Activated T-helper 1 cell treated with anti-CD3 and anti-CD28 coated beads, Interleukin-12 subunit alpha, Interleukin-12 subunit beta, Interleukin-2, Interleukin-4 antibody, amounts not matched to agents 30 ng/mL and 10 ng/mL and 1 ng/mL, durations not matched to agents 14 hours and 24 hours and 36 hours (primary cell): ENCODE measurements around the gene CMBL. TPM values are rescaled to one million over a fixed set of nuclear protein-coding genes. Genes with fewer than 3 reads are reported as not detected.
"Not testable (repeated sequence)": the region's sequence is repeated elsewhere in the genome, so short reads cannot be mapped to it uniquely, and the experiment has no call there.

Source experiments
- DNase-seq: peaks from one replicate; pipeline ENCODE4 v3.0.0; 2021; ENCODE audit warnings: low spot score
- H3K27ac Mint-ChIP-seq: one replicate; pipeline ENCODE4 v1.8.0; 2021; ENCODE audit warnings: mild to moderate bottlenecking, mixed read lengths
- H3K27me3 Mint-ChIP-seq: one replicate; pipeline ENCODE4 v1.8.0; 2022; ENCODE audit warnings: mild to moderate bottlenecking, moderate library complexity, mixed read lengths; ENCODE audit not compliant: insufficient read depth
- H3K36me3 Mint-ChIP-seq: one replicate; pipeline ENCODE4 v1.8.0; 2021; ENCODE audit warnings: low read depth, mixed read lengths
- H3K4me1 Mint-ChIP-seq: one replicate; pipeline ENCODE4 v1.8.0; 2021; ENCODE audit warnings: low read depth, mixed read lengths
- H3K4me3 Mint-ChIP-seq: one replicate; pipeline ENCODE4 v1.8.0; 2021; ENCODE audit warnings: mild to moderate bottlenecking, moderate library complexity, mixed read lengths
- H3K9me3 Mint-ChIP-seq: one replicate; pipeline ENCODE4 v1.8.0; 2021; ENCODE audit warnings: mixed read lengths
- intact Hi-C: fragments of 100-400 bp; cut with micrococcal nuclease; formaldehyde crosslinking; loops from one replicate; pipeline ENCODE4 v1.15.1; 2024
- total RNA-seq: library from RNA; stranded (reverse); gene quantifications from 2 replicates; pipeline ENCODE4 v1.2.3, GENCODE V29; 2022

The CMBL gene
- total RNA-seq: 0.20 and 0.29 TPM in 2 replicates

- Mint-ChIP-seq H3K27me3 (peaks cover 39% of the 10 kb centered on the region), H3K4me1 (peaks cover 9% of the 10 kb centered on the region), H3K4me3 (peak within 1 kb of the TSS; percentile 85), H3K36me3 (peaks cover 3% of the 10 kb centered on the region), H3K9me3 (no peaks in the 10 kb centered on the region), H3K27ac (no peak within 1 kb of the TSS)
- no peak for DNase-seq
- intact Hi-C loops: no loop called here
These were observed at the start of gene CMBL for GRCh38 chr5:10307206-10308148. Gene CMBL (minus strand): TSS chr5:10307902. CDS start chr5:10290762, 17,140 bp downstream.

GRCh38 chr5:10355071-10355889 lies 47.6 kb upstream of the CMBL start:
- H3K36me3 Mint-ChIP-seq: peaks cover 6% of the 10 kb centered on the region
- peak overlapping the region; percentile 100 for H3K4me3 Mint-ChIP-seq
- no peaks in the 10 kb centered on the region for H3K27me3 Mint-ChIP-seq
- peak overlapping the region; percentile 100 for H3K27ac Mint-ChIP-seq
- H3K4me1 Mint-ChIP-seq: peaks cover 53% of the 10 kb centered on the region
- H3K9me3 Mint-ChIP-seq: no peaks in the 10 kb centered on the region
- DNase-seq: no peak
- intact Hi-C loops: loop anchor here (2.0 kb wide), 3 partner anchors 14 to 406 kb away; partner anchors contain the start of gene DAP

GRCh38 chr5:10354048-10354872 lies 46.6 kb upstream of the CMBL start:
- Mint-ChIP-seq H3K27ac (peak overlapping the region; percentile 100), H3K9me3 (no peaks in the 10 kb centered on the region), H3K4me3 (peak overlapping the region; percentile 100), H3K27me3 (no peaks in the 10 kb centered on the region), H3K36me3 (peaks cover 5% of the 10 kb centered on the region), H3K4me1 (peaks cover 53% of the 10 kb centered on the region)
- intact Hi-C loops: loop anchor here (1.0 to 2.0 kb wide), 5 partner anchors 15 to 407 kb away; partner anchors contain the start of genes ANKRD33B and DAP
- DNase-seq: peak; percentile 37

- Mint-ChIP-seq H3K4me1 (peaks cover 48% of the 10 kb centered on the region), H3K9me3 (no peaks in the 10 kb centered on the region), H3K4me3 (peak within 1 kb of the TSS; percentile 100), H3K27ac (peak within 1 kb of the TSS; percentile 100), H3K36me3 (peaks cover 5% of the 10 kb centered on the region), H3K27me3 (no peaks in the 10 kb centered on the region)
- DNase-seq: peak; percentile 89
- intact Hi-C loops: loop anchor here (1.0 to 2.0 kb wide), 9 partner anchors 15 to 407 kb away; partner anchors contain the start of genes ANKRD33B, CCT5, DAP and ROPN1L
These were observed 45.7 kb upstream of the CMBL start, which contains the start of gene MARCHF6 for GRCh38 chr5:10353241-10354047. Gene MARCHF6 (plus strand): TSS chr5:10353695. CDS start chr5:10353899, 204 bp downstream.

- intact Hi-C loops: loop anchor here (1.0 to 2.0 kb wide), 4 partner anchors 68 to 283 kb away; partner anchors contain the start of genes CCT5 and ROPN1L
- Mint-ChIP-seq H3K4me1 (peaks cover 42% of the 10 kb centered on the region), H3K27ac (peak overlapping the region; percentile 94), H3K27me3 (no peaks in the 10 kb centered on the region), H3K9me3 (no peaks in the 10 kb centered on the region), H3K4me3 (peak overlapping the region; percentile 90), H3K36me3 (peaks cover 3% of the 10 kb centered on the region)
- DNase-seq: no peak
These were observed 44.9 kb upstream of the CMBL start for GRCh38 chr5:10352430-10353240.

- no peaks in the 10 kb centered on the region for H3K9me3 Mint-ChIP-seq
- H3K36me3 Mint-ChIP-seq: peaks cover 3% of the 10 kb centered on the region
- H3K4me1 Mint-ChIP-seq: peaks cover 34% of the 10 kb centered on the region
- H3K27me3 Mint-ChIP-seq: no peaks in the 10 kb centered on the region
- peak overlapping the region; percentile 27 for H3K27ac Mint-ChIP-seq
- no peak for DNase-seq
- H3K4me3 Mint-ChIP-seq: peak overlapping the region; percentile 68
- intact Hi-C loops: loop anchor here (2.0 kb wide), 1 partner anchor 67 kb away; no protein-coding TSS in a partner anchor
These were observed 44.2 kb upstream of the CMBL start for GRCh38 chr5:10351919-10352318.

- no peak for DNase-seq
- no peaks in the 10 kb centered on the region for H3K9me3 Mint-ChIP-seq
These were observed 43.6 kb upstream of the CMBL start for GRCh38 chr5:10351199-10351905.

GRCh38 chr5:10348258-10348657 lies 40.6 kb upstream of the CMBL start:
- DNase-seq: no peak
- no peak overlapping the region for H3K4me3 Mint-ChIP-seq
- H3K27ac Mint-ChIP-seq: no peak overlapping the region
- peaks cover 14% of the 10 kb centered on the region for H3K4me1 Mint-ChIP-seq
- H3K36me3 Mint-ChIP-seq: no peaks in the 10 kb centered on the region
- intact Hi-C loops: no loop called here
- no peaks in the 10 kb centered on the region for H3K9me3 Mint-ChIP-seq
- no peaks in the 10 kb centered on the region for H3K27me3 Mint-ChIP-seq

More at GRCh38 chr5:10351199-10351905, 43.6 kb upstream of the CMBL start:
- peaks cover 3% of the 10 kb centered on the region for H3K36me3 Mint-ChIP-seq
- no peak overlapping the region for H3K27ac Mint-ChIP-seq
- H3K4me3 Mint-ChIP-seq: no peak overlapping the region
- intact Hi-C loops: no loop called here
- no peaks in the 10 kb centered on the region for H3K27me3 Mint-ChIP-seq
- H3K4me1 Mint-ChIP-seq: peaks cover 30% of the 10 kb centered on the region

- H3K27ac Mint-ChIP-seq, H3K36me3 Mint-ChIP-seq, H3K4me3 Mint-ChIP-seq, H3K9me3 Mint-ChIP-seq, H3K27me3 Mint-ChIP-seq, DNase-seq, H3K4me1 Mint-ChIP-seq, intact Hi-C loops: not testable (repeated sequence)
These were observed 36.9 kb upstream of the CMBL start for GRCh38 chr5:10344461-10345106.

GRCh38 chr5:10343486-10343885 lies 35.8 kb upstream of the CMBL start:
- Mint-ChIP-seq H3K36me3 (no peaks in the 10 kb centered on the region), H3K27me3 (no peaks in the 10 kb centered on the region), H3K4me1 (no peaks in the 10 kb centered on the region), H3K9me3 (no peaks in the 10 kb centered on the region), H3K27ac (no peak overlapping the region), H3K4me3 (no peak overlapping the region)
- intact Hi-C loops: no loop called here
- no peak for DNase-seq
